GM12891 (cell line): Measurements from ENCODE around the gene NINL.

ENCODE experiments used
- PAX5 ChIP-seq: IDR thresholded peaks from 2 replicates; pipeline ENCODE4 v1.6.1; 2011; ENCODE audit warnings: low read length, moderate library complexity, mild to moderate bottlenecking; ENCODE audit not compliant: insufficient read depth, severe bottlenecking
- POLR2A ChIP-seq: IDR thresholded peaks from 2 replicates; pipeline ENCODE4 v1.6.1; 2011; ENCODE audit warnings: low read depth, low read length, control low read depth

DNA sequence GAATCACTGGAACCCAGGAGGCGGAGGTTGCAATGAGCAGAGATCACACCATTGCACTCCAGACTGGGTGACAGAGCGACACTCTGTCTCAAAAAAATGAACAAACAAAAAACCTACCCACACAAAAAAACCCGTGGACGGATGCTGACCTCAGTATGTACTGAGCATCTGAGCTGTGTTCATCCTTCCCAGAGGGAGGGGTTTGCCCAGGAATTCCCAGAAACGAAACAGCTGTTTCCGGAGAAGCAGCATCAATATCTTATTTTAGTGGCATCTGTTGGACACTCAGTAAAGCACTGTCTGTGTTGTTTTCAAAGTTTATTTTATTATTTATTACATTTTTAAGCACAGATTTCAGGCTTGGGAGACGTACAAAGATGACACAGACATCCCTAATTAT is 19.8 kb upstream of the NINL start:
- no peak for TF ChIP-seq PAX5
- TF ChIP-seq POLR2A, result no peak
